ENCODE data around the gene CD2BP2. TPM values are rescaled to one million over a fixed set of nuclear protein-coding genes. Genes with fewer than 3 reads are reported as not detected.

Gene CD2BP2
- total and polyA plus RNA-seq, 9 of the 15 experiments (the other 6 are each of a cell fraction or from before 2014, with no cell fraction given): 3.9 to 51.1 (median 32.8) TPM

DNA sequence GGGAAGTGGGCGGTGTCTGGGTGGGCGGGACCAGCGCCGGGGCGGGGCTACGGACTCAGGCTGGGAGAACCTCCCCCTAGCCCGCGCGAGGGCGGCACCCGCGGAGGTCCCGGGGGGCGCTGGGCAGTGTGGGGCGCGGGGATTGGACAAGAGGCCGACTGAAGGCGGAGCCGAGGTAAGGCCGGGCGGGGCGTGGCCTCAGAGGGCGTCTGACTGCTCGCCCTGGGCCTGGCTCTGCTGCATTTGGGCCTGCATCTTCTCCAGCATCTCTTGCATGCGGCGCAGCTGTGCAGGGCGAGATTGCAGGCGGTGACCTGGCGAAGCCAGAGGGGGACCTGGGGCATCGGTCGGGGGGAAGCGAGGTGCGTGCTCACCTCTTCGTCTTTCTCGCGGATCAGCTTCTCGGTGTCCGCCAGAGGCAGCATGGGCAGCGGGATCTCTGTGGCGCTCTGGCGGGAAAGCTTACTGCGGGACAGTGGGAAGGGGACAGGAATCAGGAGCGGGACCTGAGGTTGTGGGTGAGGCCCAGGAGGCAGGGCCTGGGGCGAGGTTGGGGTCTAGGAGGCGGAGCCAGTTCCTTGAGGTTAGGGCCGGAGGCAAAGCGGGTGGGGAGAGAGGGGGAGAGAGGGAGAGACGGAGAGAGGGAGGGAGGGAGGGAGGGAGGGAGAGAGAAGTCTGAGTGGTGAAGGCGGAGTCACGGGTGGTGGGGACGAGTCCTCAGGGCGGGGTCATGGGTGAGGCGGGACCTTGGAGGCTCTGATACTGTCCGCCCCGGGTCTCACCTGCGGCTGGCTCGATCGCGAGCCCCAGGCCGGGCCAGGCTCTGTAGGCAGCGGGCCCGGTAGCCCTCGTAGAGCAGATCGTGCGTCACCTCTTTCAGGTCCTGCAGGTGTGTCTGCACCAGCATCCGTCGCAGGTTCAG lies 23.4 kb upstream of the CD2BP2 start (continued):
- TF ChIP-seq, protein P1, sequence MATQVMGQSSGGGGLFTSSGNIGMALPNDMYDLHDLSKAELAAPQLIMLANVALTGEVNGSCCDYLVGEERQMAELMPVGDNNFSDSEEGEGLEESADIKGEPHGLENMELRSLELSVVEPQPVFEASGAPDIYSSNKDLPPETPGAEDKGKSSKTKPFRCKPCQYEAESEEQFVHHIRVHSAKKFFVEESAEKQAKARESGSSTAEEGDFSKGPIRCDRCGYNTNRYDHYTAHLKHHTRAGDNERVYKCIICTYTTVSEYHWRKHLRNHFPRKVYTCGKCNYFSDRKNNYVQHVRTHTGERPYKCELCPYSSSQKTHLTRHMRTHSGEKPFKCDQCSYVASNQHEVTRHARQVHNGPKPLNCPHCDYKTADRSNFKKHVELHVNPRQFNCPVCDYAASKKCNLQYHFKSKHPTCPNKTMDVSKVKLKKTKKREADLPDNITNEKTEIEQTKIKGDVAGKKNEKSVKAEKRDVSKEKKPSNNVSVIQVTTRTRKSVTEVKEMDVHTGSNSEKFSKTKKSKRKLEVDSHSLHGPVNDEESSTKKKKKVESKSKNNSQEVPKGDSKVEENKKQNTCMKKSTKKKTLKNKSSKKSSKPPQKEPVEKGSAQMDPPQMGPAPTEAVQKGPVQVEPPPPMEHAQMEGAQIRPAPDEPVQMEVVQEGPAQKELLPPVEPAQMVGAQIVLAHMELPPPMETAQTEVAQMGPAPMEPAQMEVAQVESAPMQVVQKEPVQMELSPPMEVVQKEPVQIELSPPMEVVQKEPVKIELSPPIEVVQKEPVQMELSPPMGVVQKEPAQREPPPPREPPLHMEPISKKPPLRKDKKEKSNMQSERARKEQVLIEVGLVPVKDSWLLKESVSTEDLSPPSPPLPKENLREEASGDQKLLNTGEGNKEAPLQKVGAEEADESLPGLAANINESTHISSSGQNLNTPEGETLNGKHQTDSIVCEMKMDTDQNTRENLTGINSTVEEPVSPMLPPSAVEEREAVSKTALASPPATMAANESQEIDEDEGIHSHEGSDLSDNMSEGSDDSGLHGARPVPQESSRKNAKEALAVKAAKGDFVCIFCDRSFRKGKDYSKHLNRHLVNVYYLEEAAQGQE (IDR thresholded peaks at IDR 0.05; ENCODE audit: borderline replicate concordance): no peak
- TF ChIP-seq, protein P1 (CRISPR knock-in tag; IDR thresholded peaks at IDR 0.05; ENCODE audit: low read depth): no peak
- no peak for TF ChIP-seq PHTF2 (CRISPR knock-in tag; IDR thresholded peaks at IDR 0.05)
- TF ChIP-seq PURB (CRISPR knock-in tag; IDR thresholded peaks at IDR 0.05; ENCODE audit: low read depth): no peak
- TF ChIP-seq HDGF (IDR thresholded peaks at IDR 0.05): 0 out of 2 replicates have a peak, but pooled peaks have one; percentile 18
- no peak for TF ChIP-seq NFIX (CRISPR knock-in tag; IDR thresholded peaks at IDR 0.05; ENCODE audit: low read depth)
- no peak; the same call in 1 of the 2 replicates for TF ChIP-seq JUND (IDR thresholded peaks at IDR 0.05; ENCODE audit: borderline replicate concordance, low read depth, low read length)
- no peak; the same call in 2 of the 3 replicates for TF ChIP-seq JUND (tag; IDR thresholded peaks at IDR 0.05; ENCODE audit: borderline replicate concordance, low read depth, low read length)
- TF ChIP-seq, protein P2, sequence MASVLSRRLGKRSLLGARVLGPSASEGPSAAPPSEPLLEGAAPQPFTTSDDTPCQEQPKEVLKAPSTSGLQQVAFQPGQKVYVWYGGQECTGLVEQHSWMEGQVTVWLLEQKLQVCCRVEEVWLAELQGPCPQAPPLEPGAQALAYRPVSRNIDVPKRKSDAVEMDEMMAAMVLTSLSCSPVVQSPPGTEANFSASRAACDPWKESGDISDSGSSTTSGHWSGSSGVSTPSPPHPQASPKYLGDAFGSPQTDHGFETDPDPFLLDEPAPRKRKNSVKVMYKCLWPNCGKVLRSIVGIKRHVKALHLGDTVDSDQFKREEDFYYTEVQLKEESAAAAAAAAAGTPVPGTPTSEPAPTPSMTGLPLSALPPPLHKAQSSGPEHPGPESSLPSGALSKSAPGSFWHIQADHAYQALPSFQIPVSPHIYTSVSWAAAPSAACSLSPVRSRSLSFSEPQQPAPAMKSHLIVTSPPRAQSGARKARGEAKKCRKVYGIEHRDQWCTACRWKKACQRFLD (CRISPR knock-in tag; IDR thresholded peaks at IDR 0.05): peak; percentile 44; the same call in 1 of the 2 replicates
- TF ChIP-seq, protein P3, sequence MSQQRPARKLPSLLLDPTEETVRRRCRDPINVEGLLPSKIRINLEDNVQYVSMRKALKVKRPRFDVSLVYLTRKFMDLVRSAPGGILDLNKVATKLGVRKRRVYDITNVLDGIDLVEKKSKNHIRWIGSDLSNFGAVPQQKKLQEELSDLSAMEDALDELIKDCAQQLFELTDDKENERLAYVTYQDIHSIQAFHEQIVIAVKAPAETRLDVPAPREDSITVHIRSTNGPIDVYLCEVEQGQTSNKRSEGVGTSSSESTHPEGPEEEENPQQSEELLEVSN (IDR thresholded peaks at IDR 0.05; ENCODE audit: borderline replicate concordance in 1 of 2, extremely low read depth in 1 of 2, insufficient read depth in 1 of 2, insufficient read length in 1 of 2, low read depth in 1 of 2, low read length in 1 of 2, poor library complexity in 1 of 2, severe bottlenecking in 1 of 2): peak; percentile 45 to 53
- peak in 1 of 2 experiments; percentile 13; a peak in 1 of 4 replicates for TF ChIP-seq FOXK2 (conservative IDR thresholded peaks at IDR 0.05 in 1 of 2, IDR thresholded peaks at IDR 0.05 in 1 of 2; ENCODE audit: low read depth in 2 of 2)
